ENCODE data around the gene ADTRP.
A peak's percentile ranks its signal among the peaks of the same experiment; 100 is the strongest.

The ADTRP gene

GRCh38 chr6:11812951-11813350 lies 34.3 kb upstream of the ADTRP start:
- Histone ChIP-seq H3K4me3 (ENCODE audit: low read length) (no peak overlapping the region), H3K23ac (ENCODE audit: low read length) (no peak overlapping the region), H2BK5ac (ENCODE audit: low read length) (no peak overlapping the region), H3K27ac (ENCODE audit: low read depth, low read length) (no peak overlapping the region), H3K27me3 (ENCODE audit: insufficient read depth, low read length, poor library complexity) (no peaks in the 10 kb centered on the region), H3K18ac (ENCODE audit: low read length) (no peak overlapping the region), H2BK15ac (replicated peaks; ENCODE audit: low read depth) (no peak overlapping the region), H3K9ac (ENCODE audit: low read length) (no peak overlapping the region), H3K4me1 (ENCODE audit: control insufficient read depth, low read depth, low read length) (no peaks in the 10 kb centered on the region), H3K4ac (ENCODE audit: low read depth, low read length) (no peak overlapping the region), H3K56ac (ENCODE audit: low read length) (no peak overlapping the region), H2AK5ac (ENCODE audit: low read length) (no peak overlapping the region), H3K79me1 (ENCODE audit: low read length) (no peaks in the 10 kb centered on the region), H3K36me3 (ENCODE audit: control insufficient read depth, insufficient read depth, low read length) (no peaks in the 10 kb centered on the region), H4K8ac (ENCODE audit: low read depth, low read length) (no peak overlapping the region), H2BK120ac (ENCODE audit: low read depth, low read length) (no peak overlapping the region), H4K5ac (ENCODE audit: low read length) (no peak overlapping the region), H3K79me2 (ENCODE audit: control insufficient read depth, insufficient read depth, low read length) (no peaks in the 10 kb centered on the region), H3K4me2 (ENCODE audit: low read length) (no peak overlapping the region)
- no peak for DNase-seq
- WGBS (ENCODE audit: extremely low coverage, insufficient coverage, low lambda C conversion rate), result no CpG with 5 or more reads among the region's 2 CpGs

- H4K5ac ChIP-seq (ENCODE audit: low read length), result no peak overlapping the region
- H3K79me2 ChIP-seq (ENCODE audit: control insufficient read depth, insufficient read depth, low read length), result no peaks in the 10 kb centered on the region
- no peak overlapping the region for H3K4me2 ChIP-seq (ENCODE audit: low read length)
- no peaks in the 10 kb centered on the region for H3K27me3 ChIP-seq (ENCODE audit: insufficient read depth, low read length, poor library complexity)
- DNase-seq, result no peak
- no peaks in the 10 kb centered on the region for H3K36me3 ChIP-seq (ENCODE audit: control insufficient read depth, insufficient read depth, low read length)
- no peak overlapping the region for H3K56ac ChIP-seq (ENCODE audit: low read length)
- no peaks in the 10 kb centered on the region for H3K4me1 ChIP-seq (ENCODE audit: control insufficient read depth, low read depth, low read length)
- no peaks in the 10 kb centered on the region for H3K79me1 ChIP-seq (ENCODE audit: low read length)
- H3K4ac ChIP-seq (ENCODE audit: low read depth, low read length), result no peak overlapping the region
- H4K8ac ChIP-seq (ENCODE audit: low read depth, low read length), result no peak overlapping the region
- no peak overlapping the region for H3K18ac ChIP-seq (ENCODE audit: low read length)
- H3K9ac ChIP-seq (ENCODE audit: low read length), result no peak overlapping the region
- H2BK120ac ChIP-seq (ENCODE audit: low read depth, low read length), result no peak overlapping the region
- no peak overlapping the region for H2AK5ac ChIP-seq (ENCODE audit: low read length)
- no CpG with 5 or more reads among the region's 1 CpG for WGBS (ENCODE audit: extremely low coverage, insufficient coverage, low lambda C conversion rate)
- H3K27ac ChIP-seq (ENCODE audit: low read depth, low read length), result no peak overlapping the region
- H2BK15ac ChIP-seq (replicated peaks; ENCODE audit: low read depth), result no peak overlapping the region
- no peak overlapping the region for H3K4me3 ChIP-seq (ENCODE audit: low read length)
- no peak overlapping the region for H3K23ac ChIP-seq (ENCODE audit: low read length)
- H2BK5ac ChIP-seq (ENCODE audit: low read length), result no peak overlapping the region
These were observed 33.8 kb upstream of the ADTRP start for GRCh38 chr6:11812439-11812838.

GRCh38 chr6:11811644-11812264 lies 33.2 kb upstream of the ADTRP start:
- Histone ChIP-seq H3K79me1 (ENCODE audit: low read length) (no peaks in the 10 kb centered on the region), H3K4ac (ENCODE audit: low read depth, low read length) (no peak overlapping the region), H3K9ac (ENCODE audit: low read length) (no peak overlapping the region)

GRCh38 chr6:11810854-11811643 lies 32.4 kb upstream of the ADTRP start:
- Histone ChIP-seq H4K8ac (ENCODE audit: low read depth, low read length) (no peak overlapping the region), H4K5ac (ENCODE audit: low read length) (no peak overlapping the region), H3K23ac (ENCODE audit: low read length) (no peak overlapping the region), H3K18ac (ENCODE audit: low read length) (no peak overlapping the region), H2BK15ac (replicated peaks; ENCODE audit: low read depth) (no peak overlapping the region), H2BK5ac (ENCODE audit: low read length) (no peak overlapping the region), H3K27ac (ENCODE audit: low read depth, low read length) (no peak overlapping the region), H3K79me1 (ENCODE audit: low read length) (no peaks in the 10 kb centered on the region), H3K4me3 (ENCODE audit: low read length) (no peak overlapping the region), H2BK120ac (ENCODE audit: low read depth, low read length) (no peak overlapping the region), H3K56ac (ENCODE audit: low read length) (no peak overlapping the region), H3K4me2 (ENCODE audit: low read length) (no peak overlapping the region), H3K4ac (ENCODE audit: low read depth, low read length) (no peak overlapping the region), H2AK5ac (ENCODE audit: low read length) (no peak overlapping the region), H3K79me2 (ENCODE audit: control insufficient read depth, insufficient read depth, low read length) (no peaks in the 10 kb centered on the region), H3K27me3 (ENCODE audit: insufficient read depth, low read length, poor library complexity) (no peaks in the 10 kb centered on the region), H3K9ac (ENCODE audit: low read length) (no peak overlapping the region), H3K4me1 (ENCODE audit: control insufficient read depth, low read depth, low read length) (peaks cover 9% of the 10 kb centered on the region), H3K36me3 (ENCODE audit: control insufficient read depth, insufficient read depth, low read length) (no peaks in the 10 kb centered on the region)
- DNase-seq, result no peak
- WGBS (ENCODE audit: extremely low coverage, insufficient coverage, low lambda C conversion rate), result no CpG with 5 or more reads among the region's 12 CpGs

More at GRCh38 chr6:11811644-11812264, 33.2 kb upstream of the ADTRP start:
- H2BK5ac ChIP-seq (ENCODE audit: low read length), result no peak overlapping the region
- DNase-seq, result no peak
- H3K4me1 ChIP-seq (ENCODE audit: control insufficient read depth, low read depth, low read length), result peaks cover 3% of the 10 kb centered on the region
- H4K5ac ChIP-seq (ENCODE audit: low read length), result no peak overlapping the region
- H3K79me2 ChIP-seq (ENCODE audit: control insufficient read depth, insufficient read depth, low read length), result no peaks in the 10 kb centered on the region
- H2BK15ac ChIP-seq (replicated peaks; ENCODE audit: low read depth), result no peak overlapping the region
- no peak overlapping the region for H3K23ac ChIP-seq (ENCODE audit: low read length)
- no peak overlapping the region for H3K4me3 ChIP-seq (ENCODE audit: low read length)
- H3K36me3 ChIP-seq (ENCODE audit: control insufficient read depth, insufficient read depth, low read length), result no peaks in the 10 kb centered on the region
- no peaks in the 10 kb centered on the region for H3K27me3 ChIP-seq (ENCODE audit: insufficient read depth, low read length, poor library complexity)
- no CpG with 5 or more reads among the region's 3 CpGs for WGBS (ENCODE audit: extremely low coverage, insufficient coverage, low lambda C conversion rate)
- no peak overlapping the region for H2AK5ac ChIP-seq (ENCODE audit: low read length)
- H3K27ac ChIP-seq (ENCODE audit: low read depth, low read length), result no peak overlapping the region
- no peak overlapping the region for H3K56ac ChIP-seq (ENCODE audit: low read length)
- no peak overlapping the region for H4K8ac ChIP-seq (ENCODE audit: low read depth, low read length)
- no peak overlapping the region for H3K18ac ChIP-seq (ENCODE audit: low read length)
- H3K4me2 ChIP-seq (ENCODE audit: low read length), result no peak overlapping the region
- no peak overlapping the region for H2BK120ac ChIP-seq (ENCODE audit: low read depth, low read length)

GRCh38 chr6:11810039-11810541 lies 31.5 kb upstream of the ADTRP start:
- Histone ChIP-seq H4K8ac (ENCODE audit: low read depth, low read length) (no peak overlapping the region), H3K4me3 (ENCODE audit: low read length) (no peak overlapping the region), H3K56ac (ENCODE audit: low read length) (peak overlapping the region; percentile 40), H3K36me3 (ENCODE audit: control insufficient read depth, insufficient read depth, low read length) (no peaks in the 10 kb centered on the region), H2BK15ac (replicated peaks; ENCODE audit: low read depth) (no peak overlapping the region), H3K23ac (ENCODE audit: low read length) (no peak overlapping the region), H2AK5ac (ENCODE audit: low read length) (no peak overlapping the region), H3K4me2 (ENCODE audit: low read length) (no peak overlapping the region), H2BK120ac (ENCODE audit: low read depth, low read length) (no peak overlapping the region), H3K4ac (ENCODE audit: low read depth, low read length) (no peak overlapping the region), H3K4me1 (ENCODE audit: control insufficient read depth, low read depth, low read length) (peaks cover 14% of the 10 kb centered on the region), H3K79me1 (ENCODE audit: low read length) (no peaks in the 10 kb centered on the region), H3K79me2 (ENCODE audit: control insufficient read depth, insufficient read depth, low read length) (no peaks in the 10 kb centered on the region), H3K27ac (ENCODE audit: low read depth, low read length) (no peak overlapping the region), H3K27me3 (ENCODE audit: insufficient read depth, low read length, poor library complexity) (no peaks in the 10 kb centered on the region), H2BK5ac (ENCODE audit: low read length) (no peak overlapping the region), H3K9ac (ENCODE audit: low read length) (no peak overlapping the region), H4K5ac (ENCODE audit: low read length) (no peak overlapping the region), H3K18ac (ENCODE audit: low read length) (peak overlapping the region; percentile 1)
- no peak for DNase-seq
- no CpG with 5 or more reads among the region's 1 CpG for whole genome bisulfite sequencing (ENCODE audit: extremely low coverage, insufficient coverage, low lambda C conversion rate)

All from mesendoderm (in vitro differentiated cells).